Panc1 (cell line): ENCODE data around the gene GDF2. TPM values are rescaled to one million over a fixed set of nuclear protein-coding genes. Genes with fewer than 3 reads are reported as not detected.

Experiments
- ATAC-seq: fragments of 200-7000 bp; cut with Tn5 transposase; 2 replicates; pipeline ENCODE4 v1.9.1; 2020; ENCODE audit warnings: mild to moderate bottlenecking, moderate library complexity
- BruUV-seq: library from RNA; stranded (reverse); fragments of 400-500 nt; replicated peaks from 2 replicates; lab custom pipeline; 2021; lab: Mats Ljungman, UMichigan
- CTCF ChIA-PET: fragments of 300-600 bp; sonication (Branson Sonifier 250); formaldehyde crosslinking; loops from one replicate; lab custom pipeline; 2022; ENCODE audit warnings: antibody characterized with exemption; lab: Charles Lee
- POLR2A ChIA-PET: fragments of 300-600 bp; sonication (Branson Sonifier 250); formaldehyde crosslinking; loops from one replicate; lab custom pipeline; 2022; ENCODE audit warnings: antibody characterized with exemption; lab: Charles Lee
- DNase-seq: peaks from one replicate; pipeline ENCODE4 v3.0.0-alpha.2; 2010; ENCODE audit warnings: low read depth, low spot score
- H3K27ac ChIP-seq: 2 replicates; pipeline ENCODE4 v1.5.1; 2011; ENCODE audit warnings: mild to moderate bottlenecking, low read length, inconsistent platforms
- H3K27me3 ChIP-seq: fragments of 200-500 bp; sonication (Bioruptor generic); 2 replicates; pipeline ENCODE4 v1.6.0; 2014; ENCODE audit warnings: low read length, inconsistent platforms; ENCODE audit not compliant: control insufficient read depth, insufficient read depth
- H3K36me3 ChIP-seq: fragments of 200-500 bp; sonication (Bioruptor generic); 2 replicates; pipeline ENCODE4 v1.5.1; 2014; ENCODE audit warnings: inconsistent platforms, mild to moderate bottlenecking, low read length, moderate library complexity; ENCODE audit not compliant: control insufficient read depth, insufficient read depth
- H3K4me1 ChIP-seq: 2 replicates; pipeline ENCODE4 v1.5.1; 2011; ENCODE audit warnings: inconsistent platforms, mild to moderate bottlenecking, low read length, moderate library complexity; ENCODE audit not compliant: control insufficient read depth, insufficient read depth
- H3K4me3 ChIP-seq, 2 experiments: 2 replicates each; pipeline ENCODE4 v1.5.1; 2011 to 2012; ENCODE audit warnings: low read depth in 2 of 2, low read length in 2 of 2, mild to moderate bottlenecking in 2 of 2, inconsistent platforms in 1 of 2, moderate library complexity in 1 of 2
- H3K9me3 ChIP-seq: fragments of 200-500 bp; sonication (Bioruptor generic); 2 replicates; pipeline ENCODE4 v1.5.1; 2014; ENCODE audit warnings: low read depth, mild to moderate bottlenecking, inconsistent platforms, low read length, moderate library complexity; ENCODE audit not compliant: control insufficient read depth, insufficient read depth
- CTCF ChIP-seq: fragments of 450-650 bp; IDR thresholded peaks from 2 replicates; pipeline ENCODE4 v1.5.1; 2017; ENCODE audit warnings: mild to moderate bottlenecking
- POLR2AphosphoS5 ChIP-seq: IDR thresholded peaks from 2 replicates; pipeline ENCODE4 v1.6.1; 2012; ENCODE audit warnings: mild to moderate bottlenecking, low read depth, low read length, moderate library complexity
- REST ChIP-seq, 2 experiments: IDR thresholded peaks; 2 replicates each; pipeline ENCODE4 v1.6.1; 2011 to 2012; ENCODE audit warnings: low read depth in 2 of 2, control low read depth in 1 of 2, low read length in 1 of 2, mild to moderate bottlenecking in 1 of 2, moderate library complexity in 1 of 2; ENCODE audit not compliant: insufficient read depth in 1 of 2
- SIN3A ChIP-seq: IDR thresholded peaks from 2 replicates; pipeline ENCODE4 v1.6.1; 2012; ENCODE audit warnings: low read depth, mild to moderate bottlenecking, low read length, moderate library complexity, borderline replicate concordance; ENCODE audit not compliant: insufficient read depth
- TCF7L2 ChIP-seq: IDR thresholded peaks from 2 replicates; pipeline ENCODE4 v1.6.1; 2011; ENCODE audit warnings: mild to moderate bottlenecking, low read depth, low read length, inconsistent platforms
- in situ Hi-C: cut with HindIII; loops from 2 replicates; pipeline ENCODE4 v1.10.0; 2016; ENCODE audit warnings: low sequenced_read_pairs, low pct_unique_long_range_greater_than_20kb
- intact Hi-C: fragments of 100-400 bp; cut with micrococcal nuclease; formaldehyde crosslinking; loops from one replicate; pipeline ENCODE4 v1.10.0; 2022; ENCODE audit not compliant: unreplicated experiment
- total RNA-seq: library from RNA; stranded (reverse); gene quantifications from one replicate; pipeline ENCODE4 v1.2.1, GENCODE V29; 2021; ENCODE audit not compliant: unreplicated experiment

The GDF2 gene
- total RNA-seq, 1 experiment from 2014 or later = not detected

- ChIA-PET POLR2A (no interaction called here), CTCF (interaction anchor here (1.8 kb wide), 1 partner anchor 242 kb away, joined by 7 read pairs; no protein-coding TSS in a partner anchor)
- intact Hi-C loops = no loop called here
Measured at GRCh38 chr10:47289921-47290320, 32.3 kb upstream of the GDF2 start.

DNA sequence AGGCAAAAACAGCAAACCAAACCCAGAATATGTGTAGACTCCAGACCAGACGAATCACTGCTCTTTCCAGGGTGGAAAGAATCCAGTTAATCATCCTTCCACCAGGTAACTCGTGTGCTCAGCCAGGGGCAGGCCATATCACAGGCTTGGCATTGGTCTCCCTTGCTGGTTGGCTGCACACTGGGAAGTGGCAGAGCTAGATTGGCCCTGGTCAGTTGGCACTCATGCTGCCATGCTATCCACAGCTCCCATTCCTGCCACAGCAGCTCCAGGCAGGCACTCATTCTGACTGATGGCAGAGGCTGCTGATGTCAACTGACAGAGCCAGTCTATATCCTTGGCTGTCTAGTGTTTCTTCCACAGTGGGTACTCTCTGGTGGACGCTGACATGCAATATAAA lies 31.9 kb upstream of the GDF2 start:
- intact Hi-C loops = no loop called here
- Histone ChIP-seq H3K27me3 (peaks cover 6% of the 10 kb centered on the region), H3K4me3 (no peak overlapping the region), H3K4me1 (no peaks in the 10 kb centered on the region), H3K27ac (no peak overlapping the region), H3K9me3 (no peaks in the 10 kb centered on the region), H3K36me3 (no peaks in the 10 kb centered on the region)
- CTCF ChIA-PET = interaction anchor here (1.8 kb wide), 1 partner anchor 243 kb away, joined by 7 read pairs; no protein-coding TSS in a partner anchor
- in situ Hi-C loops = no loop called here
- no peak for TF ChIP-seq POLR2AphosphoS5
- no peak for TF ChIP-seq CTCF
- no peak for TF ChIP-seq TCF7L2
- no peak for TF ChIP-seq REST (IDR thresholded peaks at IDR 0.05; ENCODE audit: insufficient read depth in 1 of 2, low read depth in 2 of 2, low read length in 1 of 2)
- no peak for TF ChIP-seq SIN3A
- ATAC-seq (no peak), DNase-seq (no peak)
- BruUV-seq = no TSS peak
- POLR2A ChIA-PET = no interaction called here

More at GRCh38 chr10:47289921-47290320, 32.3 kb upstream of the GDF2 start:
- Histone ChIP-seq H3K9me3 (no peaks in the 10 kb centered on the region), H3K36me3 (no peaks in the 10 kb centered on the region), H3K27me3 (peaks cover 6% of the 10 kb centered on the region), H3K27ac (no peak overlapping the region), H3K4me3 (no peak overlapping the region), H3K4me1 (no peaks in the 10 kb centered on the region)
- no peak for DNase-seq
- TF ChIP-seq POLR2AphosphoS5 (no peak), SIN3A (no peak), CTCF (no peak), REST (IDR thresholded peaks at IDR 0.05; ENCODE audit: insufficient read depth in 1 of 2, low read depth in 2 of 2, low read length in 1 of 2) (no peak), TCF7L2 (no peak)
- no TSS peak for BruUV-seq
- in situ Hi-C loops = no loop called here
- ATAC-seq = no peak
